Subcutaneous preadipocyte (primary cell): ENCODE results near the gene ICA1L. TPM values are rescaled to one million over a fixed set of nuclear protein-coding genes. Genes with fewer than 3 reads are reported as not detected.

Experiments
- total RNA-seq: library from RNA; depleted of rRNA; stranded (reverse); fragments of >200 nt; gene quantifications from 2 replicates; pipeline ENCODE4 v1.2.3, GENCODE V29; 2012

Gene ICA1L
- 4.0 and 4.9 TPM in 2 replicates for total RNA-seq

GRCh38 chr2:202871300-202872141 is at the start of gene ICA1L:
TSS of gene ICA1L (minus strand) at chr2:202871766. CDS start at chr2:202829009, 42,757 bp downstream.

GRCh38 chr2:202911512-202912341 is 40.2 kb upstream of the ICA1L start, which contains the start of the genes CARF and WDR12:
TSS of gene CARF (plus strand) at chr2:202912275. CDS start at chr2:202941903, 29,628 bp downstream.
TSS of gene WDR12 (minus strand) at chr2:202911673. CDS start at chr2:202911476, 197 bp downstream.

Other genes starting within 250 kb of the ICA1L start
- 1.1 and 1.6 TPM in 2 replicates for gene FAM117B, start 236.8 kb downstream of the ICA1L start, total RNA-seq
- gene WDR12, start 39.9 kb upstream of the ICA1L start, total RNA-seq: 40.5 and 44.8 TPM in 2 replicates
- gene CARF, start 40.5 kb upstream of the ICA1L start, total RNA-seq: 4.7 and 5.9 TPM in 2 replicates
- gene NBEAL1, start 143.1 kb upstream of the ICA1L start, total RNA-seq: 34.9 and 38.5 TPM in 2 replicates